Heart right ventricle (tissue), 16 donors: Measurements from ENCODE around the gene HNRNPL. TPM values are rescaled to one million over a fixed set of nuclear protein-coding genes. Genes with fewer than 3 reads are reported as not detected.
A peak's percentile ranks its signal among the peaks of the same experiment; 100 is the strongest.
"Not testable (repeated sequence)": the region's sequence is repeated elsewhere in the genome, so short reads cannot be mapped to it uniquely, and the experiment has no call there.

Experiments used
- ATAC-seq, 8 donors: fragments of 200-7000 bp; cut with Tn5 transposase; one replicate each; pipeline ENCODE4 v1.9.1; 2020; ENCODE audit warnings: mild to moderate bottlenecking in 8 of 8, moderate library complexity in 8 of 8, moderate number of reproducible peaks in 1 of 8
- DNase-seq, 2 donors: peaks; one replicate each; pipeline ENCODE4 v3.0.0-alpha.2; 2020
- H3K27ac ChIP-seq, 10 donors: fragments of 200-600 bp; sonication (generic) in 2 of 10; one replicate each; pipeline versions ENCODE4 v1.5.0 to v1.8.0; 2020 to 2022; ENCODE audit warnings: mild to moderate bottlenecking in 3 of 10
- H3K27me3 ChIP-seq, 7 donors: fragments of 200-600 bp; one replicate each; pipeline ENCODE4 v1.8.0; 2021 to 2022; ENCODE audit warnings: mild to moderate bottlenecking in 2 of 7
- H3K36me3 ChIP-seq, 9 donors: fragments of 200-600 bp; sonication (generic) in 1 of 9; one replicate each; pipeline versions ENCODE4 v1.5.0 to v1.8.0; 2020 to 2022; ENCODE audit warnings: mild to moderate bottlenecking in 2 of 9
- H3K4me1 ChIP-seq, 9 donors: fragments of 200-600 bp; sonication (generic) in 1 of 9; one replicate each; pipeline versions ENCODE4 v1.5.0 to v1.8.0; 2020 to 2022; ENCODE audit warnings: mild to moderate bottlenecking in 4 of 9
- H3K4me3 ChIP-seq, 10 donors: fragments of 200-600 bp; sonication (generic) in 2 of 10; one replicate each; pipeline versions ENCODE4 v1.5.0 to v1.8.0; 2020 to 2022; ENCODE audit warnings: mild to moderate bottlenecking in 7 of 10, moderate library complexity in 2 of 10
- H3K9me3 ChIP-seq, 11 donors: fragments of 200-600 bp in 10 of 11; sonication (generic) in 2 of 11; one replicate each; pipeline versions ENCODE4 v1.5.0 to v1.8.0; 2013 to 2022; ENCODE audit warnings: mild to moderate bottlenecking in 2 of 11, control low read depth in 1 of 11, moderate library complexity in 1 of 11
- CTCF ChIP-seq, 9 donors: fragments of 200-600 bp; sonication (generic) in 2 of 9; IDR thresholded peaks; one replicate each; pipeline versions ENCODE4 v1.5.0 to v1.8.0; 2021 to 2022; ENCODE audit warnings: antibody characterized with exemption in 9 of 9, mild to moderate bottlenecking in 5 of 9, moderate library complexity in 1 of 9
- WGBS, 2 donors: extraction: QIAGEN DNeasy Blood & Tissue Kit; methylation state at CpG; one replicate each; pipeline ENCODE4 v1.1.7; 2013; ENCODE audit warnings: inconsistent platforms in 1 of 2; 5-methylcytosine and 5-hydroxymethylcytosine counted together
- intact Hi-C, 10 donors: fragments of 100-400 bp; cut with DNase I; formaldehyde crosslinking; loops; one replicate each; pipeline versions ENCODE4 v1.11.1 to v1.14.2; 2022
- polyA plus RNA-seq, 2 donors: library from polyadenylated mRNA; stranded (reverse); fragments of 200-250 nt; gene quantifications; one replicate each; pipeline ENCODE4 v1.2.3, GENCODE V29; 2013
- total RNA-seq, 10 donors: library from RNA; stranded (reverse); fragmentation: NEBNext Ultra II Directional in 3 of 10; extraction: Animal tissue kit (Norgen Biotek cat#: 25700) in 3 of 10; gene quantifications; one replicate each; pipeline versions ENCODE4 v1.2.1 to v1.2.4, GENCODE V29; 2021 to 2023
- donor health status: Arrhythmogenic right ventricular cardiomyopathy.
- donor health status: ischemic (EF 13 %, LVEDD 7.1; RV severe dilation, severe dysfunction).
- donor health status: healthy with polysubstance abuse.
- donor health status: DM: no; HTN: yes; CAD: no.
- donor health status: DM: no; HTN: no; CAD: no.
- donor health status: ischemic (EF 25% LVEDD 6.9; RV normal size, moderate dysfunction).
- donor health status: ischemic (EF 25% LVEDD 5.7; RV mildly dilated, moderate dysfunction).
- donor health status: healthy.
- donor health status: DM: yes; HTN: yes; CAD: no.
- donor health status: Ischemic cardiomyopathy.
- donor health status: ischemic (EF 35%, LVEDD 5.7; RV mildly dilated, moderate dysfunction).
- donor health status: nonischemic (EF 11% LVEDD 7.7; RV severe dilation, severe dysfunction).
- donor health status: DM: yes; HTN: yes; CAD: no.
- donor health status: PGD.
- donor health status: ischemic (EF 29% LVEDD 5.4; RV normal size, mild dysfunction).
- donor health status: nonischemic (EF 23%, LVEDD 6.1; RV moderate dilation, normal function).

The HNRNPL gene
- total and polyA plus RNA-seq, 12 donors, result 130 to 196 (median 170) TPM

GRCh38 chr19:38819231-38819920 is 30.4 kb downstream of the HNRNPL start:
- WGBS, 2 donors, result 66 to 67% methylated on average over 13 of the region's 13 CpGs
- intact Hi-C loops, result no loop called here
- Histone ChIP-seq H3K9me3 (peaks cover 0 to 4% (median 0%) of the 10 kb centered on the region in 11 donors), H3K27me3 (no peaks in the 10 kb centered on the region), H3K27ac (peak overlapping the region in 8 of 10 donors; percentile 2 to 72 (median 52)), H3K36me3 (peaks cover 0 to 82% (median 38%) of the 10 kb centered on the region in 9 donors), H3K4me3 (no peak overlapping the region), H3K4me1 (peaks cover 0 to 24% (median 12%) of the 10 kb centered on the region in 9 donors)
- no peak for TF ChIP-seq CTCF (IDR thresholded peaks at IDR 0.05)
- DNase-seq, result peak in 1 of 2 donors; percentile 56
- ATAC-seq, result peak; percentile 6 to 83 (median 74)

- no peak for ATAC-seq
- 94 to 96% methylated on average over 15 of the region's 15 CpGs for WGBS, 2 donors
- DNase-seq, result no peak
- no peak overlapping the region for H3K27ac ChIP-seq
- H3K36me3 ChIP-seq, result peaks cover 0 to 63% (median 30%) of the 10 kb centered on the region in 9 donors
- H3K4me1 ChIP-seq, result peaks cover 0 to 24% (median 12%) of the 10 kb centered on the region in 9 donors
- H3K27me3 ChIP-seq, result no peaks in the 10 kb centered on the region
- no peak for TF ChIP-seq CTCF (IDR thresholded peaks at IDR 0.05)
- intact Hi-C loops, result no loop called here
- H3K9me3 ChIP-seq, result no peaks in the 10 kb centered on the region
- no peak overlapping the region for H3K4me3 ChIP-seq
Measured at GRCh38 chr19:38817081-38817480, 32.7 kb downstream of the HNRNPL start.

- peaks cover 0 to 24% (median 12%) of the 10 kb centered on the region in 9 donors for H3K4me1 ChIP-seq
- intact Hi-C loops, result no loop called here
- H3K27me3 ChIP-seq, result no peaks in the 10 kb centered on the region
- 93 to 97% methylated on average over 18 of the region's 18 CpGs for WGBS, 2 donors
- no peak overlapping the region for H3K27ac ChIP-seq
- DNase-seq (no peak), ATAC-seq (no peak)
- TF ChIP-seq CTCF (IDR thresholded peaks at IDR 0.05), result no peak
- peaks cover 0 to 56% (median 27%) of the 10 kb centered on the region in 9 donors for H3K36me3 ChIP-seq
- no peaks in the 10 kb centered on the region for H3K9me3 ChIP-seq
- H3K4me3 ChIP-seq, result no peak overlapping the region
Measured at GRCh38 chr19:38816131-38816750, 33.5 kb downstream of the HNRNPL start.

- no peak for ATAC-seq
- no peak for TF ChIP-seq CTCF (IDR thresholded peaks at IDR 0.05)
- intact Hi-C loops, result no loop called here
Measured at GRCh38 chr19:38815059-38816001, 34.5 kb downstream of the HNRNPL start.

GRCh38 chr19:38813932-38814331 is 35.9 kb downstream of the HNRNPL start:
- H3K4me3 ChIP-seq, ATAC-seq, H3K27me3 ChIP-seq, H3K4me1 ChIP-seq, DNase-seq, H3K27ac ChIP-seq, intact Hi-C loops, H3K9me3 ChIP-seq: not testable (repeated sequence)
- WGBS, 2 donors, result 78 to 79% methylated on average over 2 of the region's 2 CpGs
- peaks cover 0 to 46% (median 27%) of the 10 kb centered on the region in 9 donors for H3K36me3 ChIP-seq

More at GRCh38 chr19:38815059-38816001, 34.5 kb downstream of the HNRNPL start:
- DNase-seq, result no peak
- Histone ChIP-seq H3K4me1 (peaks cover 0 to 21% (median 11%) of the 10 kb centered on the region in 9 donors), H3K27me3 (no peaks in the 10 kb centered on the region), H3K4me3 (no peak overlapping the region), H3K27ac (no peak overlapping the region), H3K36me3 (peaks cover 0 to 52% (median 27%) of the 10 kb centered on the region in 9 donors), H3K9me3 (no peaks in the 10 kb centered on the region)
- WGBS, 2 donors, result 90 to 93% methylated on average over 34 of the region's 34 CpGs
